G401 (cell line): ENCODE data around the gene LENEP. TPM values are rescaled to one million over a fixed set of nuclear protein-coding genes. Genes with fewer than 3 reads are reported as not detected.
"Not testable (repeated sequence)": the region's sequence is repeated elsewhere in the genome, so short reads cannot be mapped to it uniquely, and the experiment has no call there.

ENCODE experiments used
- DNase-seq: peaks from one replicate; pipeline ENCODE4 v3.0.0-alpha.2; 2015; ENCODE audit warnings: low spot score
- in situ Hi-C: cut with HindIII; loops from 2 replicates; pipeline ENCODE4 v1.10.0; 2016; ENCODE audit warnings: low sequenced_read_pairs, mixed read lengths
- total RNA-seq: library from RNA; depleted of rRNA; stranded (reverse); fragments of >200 nt; shearing (Covaris generic); gene quantifications from 2 replicates; pipeline ENCODE4 v1.2.3, GENCODE V29; 2014

The LENEP gene
- total RNA-seq, 1 experiment from 2014 or later: not detected

DNA sequence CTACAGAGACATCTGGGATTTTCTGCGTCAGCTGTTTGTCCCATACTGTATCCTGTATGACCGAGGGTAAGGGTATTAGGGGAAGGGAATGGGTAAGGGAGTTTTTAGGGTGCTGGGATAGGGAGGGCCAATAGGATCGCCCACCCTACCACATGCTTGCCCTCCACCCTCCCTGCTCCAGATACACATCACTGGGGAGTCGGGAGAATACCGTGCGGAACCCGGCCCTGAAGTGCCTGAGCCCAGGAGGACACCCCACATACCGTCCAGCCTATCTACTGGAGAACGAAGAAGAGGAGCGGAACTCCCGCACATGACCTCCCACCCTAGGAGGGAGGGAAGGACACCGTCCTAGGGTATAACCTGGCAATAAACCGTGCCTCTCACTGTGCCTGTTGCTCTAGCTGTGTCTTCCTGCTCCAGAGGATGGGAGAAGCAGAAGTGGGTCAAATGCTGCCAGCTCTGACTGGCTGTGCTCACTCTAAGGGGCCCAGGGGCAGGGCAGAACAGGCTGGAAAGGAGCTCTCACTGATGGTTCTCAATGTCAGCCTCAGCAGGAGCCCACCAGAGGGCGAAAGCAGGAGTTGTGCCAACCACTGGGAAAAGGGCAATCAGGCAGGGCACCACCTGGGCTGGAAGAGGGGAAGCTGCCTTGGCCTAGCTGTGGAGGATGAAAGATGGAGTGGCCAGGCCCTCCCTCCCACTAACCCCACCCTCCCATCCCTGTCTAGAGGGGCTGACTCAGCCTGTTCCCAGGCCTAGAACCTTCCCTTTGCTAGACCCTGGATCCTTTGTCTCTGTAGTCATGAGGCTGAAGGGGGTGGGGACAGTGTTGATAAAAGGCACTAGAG is 440 bp upstream of the LENEP start:
- in situ Hi-C loops: no loop called here
- no peak for DNase-seq

DNA sequence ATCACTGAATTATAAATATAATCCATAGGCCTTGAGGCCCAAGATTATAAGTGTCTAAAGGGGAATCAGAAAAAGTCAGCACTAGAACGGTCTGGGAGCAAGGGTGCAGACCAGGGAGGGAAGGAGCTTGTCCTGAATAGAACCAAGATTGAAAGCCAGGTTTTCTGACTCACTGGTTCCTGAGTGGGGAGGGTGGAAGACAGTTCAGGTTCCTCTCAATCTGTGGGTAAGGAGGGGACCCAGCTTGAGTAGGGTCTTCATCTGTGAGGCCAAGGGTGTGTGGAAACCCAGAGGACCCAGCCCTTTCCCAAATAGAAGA is 842 bp downstream of the LENEP start:
- in situ Hi-C loops: no loop called here
- DNase-seq: no peak

DNA sequence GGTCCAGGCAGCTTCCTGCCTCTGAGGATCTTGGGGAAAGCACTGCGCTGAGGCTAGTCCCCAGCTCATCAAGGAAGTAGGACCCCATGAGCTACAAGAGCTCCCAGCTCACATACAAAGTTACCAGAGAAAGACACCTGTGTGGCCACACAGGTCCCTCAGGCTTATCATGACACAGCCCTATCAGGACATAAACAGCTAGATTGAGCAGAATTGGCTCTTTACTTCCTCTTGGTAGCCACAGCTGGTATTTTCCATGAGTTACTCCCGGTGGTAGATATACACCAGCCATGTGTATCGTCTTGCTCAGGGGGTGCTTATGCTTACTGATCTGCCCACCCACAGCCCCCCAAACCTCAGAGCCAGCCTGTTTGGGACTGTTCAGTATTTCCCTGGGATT is 1.2 kb downstream of the LENEP start:
- DNase-seq: no peak
- in situ Hi-C loops: no loop called here

DNA sequence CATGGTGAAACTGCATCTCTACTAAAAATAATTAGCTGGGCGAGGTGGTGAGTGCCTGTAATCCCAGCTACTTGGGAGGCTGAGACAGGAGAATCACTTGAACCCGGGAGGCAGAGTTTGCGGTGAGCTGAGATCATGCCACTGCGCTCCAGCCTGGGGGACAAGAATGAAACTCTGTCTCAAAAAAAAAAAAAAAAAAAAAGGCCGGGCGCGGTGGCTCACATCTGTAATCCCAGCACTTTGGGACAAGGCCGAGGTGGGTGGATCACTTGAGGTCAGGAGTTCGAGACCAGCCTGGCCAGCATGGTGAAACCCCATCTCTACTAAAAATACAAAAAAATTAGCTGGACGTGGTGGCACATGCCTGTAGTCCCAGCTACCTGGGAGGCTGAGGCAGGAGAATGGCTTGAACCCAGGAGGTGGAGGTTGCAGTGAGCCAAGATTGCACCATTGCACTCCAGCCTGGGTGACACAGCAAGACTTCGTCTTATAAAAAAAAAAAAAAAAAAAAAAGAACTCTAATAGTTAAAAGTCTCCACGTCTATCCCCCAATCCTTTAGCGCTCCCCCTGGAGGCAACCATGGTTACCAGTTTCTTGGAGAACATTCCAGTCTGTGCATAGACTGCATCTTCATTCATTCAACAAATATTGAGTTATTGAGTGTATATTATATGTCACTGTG is 2.1 kb downstream of the LENEP start:
- DNase-seq, in situ Hi-C loops: not testable (repeated sequence)

DNA sequence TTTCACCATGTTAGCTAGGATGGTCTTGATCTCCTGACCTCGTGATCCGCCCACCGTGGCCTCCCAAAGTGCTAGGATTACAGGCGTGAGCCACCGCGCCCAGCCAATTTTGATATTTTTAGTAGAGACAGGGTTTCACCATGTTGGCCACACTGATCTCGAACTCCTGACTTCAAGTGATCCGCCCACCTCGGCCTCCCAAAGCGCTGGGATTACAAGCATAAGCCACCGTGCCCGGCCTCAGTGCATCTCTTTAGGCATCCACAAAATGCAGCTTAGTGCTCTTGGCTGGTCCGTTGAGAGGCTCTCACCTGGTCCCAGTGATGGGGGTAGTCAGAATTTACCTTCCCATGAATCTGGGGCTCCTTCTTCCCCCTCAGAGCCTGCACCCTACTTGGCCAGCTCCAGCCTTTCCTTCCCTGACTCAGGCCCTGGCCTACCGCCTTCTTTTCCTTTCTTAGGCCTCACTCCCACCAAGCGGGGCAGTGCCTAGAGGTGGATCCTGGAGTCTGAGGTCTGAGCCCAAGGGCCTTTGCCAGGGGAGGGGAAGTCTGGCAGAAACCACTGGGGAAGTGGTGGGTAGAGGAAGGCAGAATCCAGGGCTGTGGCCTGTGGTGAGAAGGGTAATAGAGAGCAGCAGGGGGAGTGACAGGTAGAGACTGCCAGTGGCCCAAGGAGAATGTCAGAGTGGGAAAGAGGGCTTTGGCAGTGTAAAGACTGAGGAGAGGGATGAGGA is 3.7 kb downstream of the LENEP start:
- in situ Hi-C loops: no loop called here
- no peak for DNase-seq

DNA sequence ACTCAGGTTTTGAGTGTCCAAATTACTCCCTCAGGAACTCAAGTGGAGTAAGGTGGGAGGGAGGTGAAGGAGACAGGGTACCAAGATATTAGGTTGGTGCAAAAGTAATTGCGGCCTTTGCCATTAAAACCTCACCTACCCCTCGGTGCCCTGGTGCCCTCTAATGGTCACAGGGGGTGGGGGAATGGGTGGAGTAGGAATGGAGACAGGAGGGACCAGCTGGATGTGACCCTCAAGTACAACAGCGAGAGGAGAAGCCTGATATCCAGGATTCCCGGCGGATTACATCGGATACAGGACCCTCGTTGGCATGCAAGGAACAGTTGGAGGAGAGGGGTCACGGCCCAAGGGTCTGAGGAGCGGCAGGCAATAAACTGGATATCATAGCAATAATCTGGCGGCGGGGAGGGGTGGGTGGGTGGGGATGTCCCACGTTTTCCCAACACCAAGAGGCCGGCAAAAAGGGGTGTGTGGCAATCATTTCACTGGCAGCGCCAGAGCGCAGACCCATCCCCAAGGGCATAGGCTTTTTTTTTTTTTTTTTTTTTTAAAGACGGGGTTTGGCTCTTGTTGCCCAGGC is 4.9 kb downstream of the LENEP start:
- no peak for DNase-seq
- in situ Hi-C loops: no loop called here

DNA sequence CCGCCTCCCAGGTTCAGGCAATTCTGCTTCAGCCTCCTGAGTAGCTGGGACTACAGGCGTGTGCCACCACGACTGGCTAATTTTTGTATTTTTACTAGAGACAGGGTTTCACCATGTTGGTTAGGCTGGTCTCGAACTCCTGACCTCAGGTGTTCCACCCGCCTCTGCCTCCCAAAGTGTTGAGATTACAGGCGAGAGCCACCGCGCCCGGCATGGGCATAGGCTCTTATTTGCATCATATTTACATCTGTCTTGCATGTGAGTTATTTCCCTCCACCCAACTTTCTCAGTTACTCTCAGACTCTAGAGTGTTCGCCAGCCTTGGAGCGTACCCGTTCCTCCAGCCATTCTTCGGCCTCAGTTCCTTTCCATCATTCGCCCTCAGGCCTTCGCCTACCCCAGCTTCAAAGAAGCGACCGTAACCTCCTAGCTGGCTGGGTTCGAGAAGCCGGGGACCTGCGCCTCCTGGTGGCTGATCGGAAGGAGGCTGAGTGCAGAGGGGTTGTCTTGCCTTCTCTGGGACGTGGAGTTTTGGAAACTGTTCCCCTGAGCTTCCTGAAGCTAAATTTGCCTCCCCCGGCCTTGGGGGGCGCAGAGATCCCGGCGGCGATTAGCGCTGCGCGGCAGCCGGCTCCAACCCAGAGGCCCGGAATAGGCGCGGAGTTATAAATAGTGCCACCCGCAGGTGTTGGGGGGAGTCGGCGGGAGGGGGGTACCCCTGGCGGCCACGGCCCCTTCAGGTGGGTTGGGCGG is 5.6 kb downstream of the LENEP start:
- in situ Hi-C loops: no loop called here
- peak; percentile 83 for DNase-seq

DNA sequence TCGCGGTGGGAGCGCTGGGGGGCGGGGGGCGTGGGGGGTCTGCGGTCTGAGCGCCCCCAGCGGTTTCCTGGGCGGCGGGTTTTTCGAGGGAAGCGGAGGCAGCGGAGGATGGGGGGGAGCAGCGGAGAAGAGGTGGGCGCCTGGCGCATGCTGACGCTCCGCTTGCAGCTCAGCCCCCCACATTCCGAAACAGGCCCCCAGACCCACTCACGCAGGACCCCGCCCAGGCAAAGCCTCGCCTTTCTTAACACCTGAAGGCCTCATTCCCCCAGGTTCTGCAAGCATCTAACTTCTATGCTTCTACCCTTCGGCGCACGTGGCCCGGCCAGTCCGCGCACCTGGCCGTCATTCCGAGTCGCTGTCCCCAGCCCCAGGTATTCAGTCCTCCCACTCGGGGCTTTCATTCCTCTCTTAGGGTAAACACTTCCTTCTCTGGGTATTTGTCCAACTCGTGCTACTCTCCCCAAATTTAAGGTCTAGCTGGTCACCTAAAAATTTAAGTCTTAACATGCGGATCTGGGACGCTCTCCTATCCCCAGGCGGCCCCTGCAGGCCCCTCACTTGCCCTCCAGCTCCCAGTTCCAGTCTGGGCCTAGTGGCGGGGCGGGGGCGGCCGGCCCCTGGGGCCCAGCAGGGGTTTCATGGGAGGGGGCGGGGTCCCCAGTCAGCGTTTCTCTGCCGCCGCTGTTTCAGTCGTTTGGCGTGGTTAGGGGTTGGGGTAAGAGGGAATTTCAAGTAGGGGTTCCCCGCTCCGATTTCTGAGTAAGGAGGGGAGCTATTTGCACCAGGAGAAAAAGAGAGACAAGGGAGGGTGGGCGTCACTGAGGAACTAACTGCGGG is 6.4 kb downstream of the LENEP start:
- in situ Hi-C loops: no loop called here
- peak; percentile 59 for DNase-seq

DNA sequence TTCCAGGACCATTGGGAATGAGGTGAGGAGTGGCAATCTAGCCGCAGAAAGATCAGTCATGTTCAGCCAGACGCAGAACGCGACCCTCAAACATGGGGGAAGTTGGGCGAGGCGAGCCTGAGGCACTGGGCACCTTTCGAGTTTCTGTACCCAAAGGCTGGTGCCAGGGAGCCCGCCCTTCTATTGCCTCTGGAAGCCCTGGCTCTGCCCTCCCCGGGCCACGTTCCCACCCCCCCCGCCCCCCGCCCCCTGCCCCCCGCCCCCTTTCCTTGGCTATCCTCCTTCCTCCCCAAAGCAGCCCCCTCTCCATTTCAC is 7.0 kb downstream of the LENEP start:
- DNase-seq: peak; percentile 45
- in situ Hi-C loops: no loop called here

DNA sequence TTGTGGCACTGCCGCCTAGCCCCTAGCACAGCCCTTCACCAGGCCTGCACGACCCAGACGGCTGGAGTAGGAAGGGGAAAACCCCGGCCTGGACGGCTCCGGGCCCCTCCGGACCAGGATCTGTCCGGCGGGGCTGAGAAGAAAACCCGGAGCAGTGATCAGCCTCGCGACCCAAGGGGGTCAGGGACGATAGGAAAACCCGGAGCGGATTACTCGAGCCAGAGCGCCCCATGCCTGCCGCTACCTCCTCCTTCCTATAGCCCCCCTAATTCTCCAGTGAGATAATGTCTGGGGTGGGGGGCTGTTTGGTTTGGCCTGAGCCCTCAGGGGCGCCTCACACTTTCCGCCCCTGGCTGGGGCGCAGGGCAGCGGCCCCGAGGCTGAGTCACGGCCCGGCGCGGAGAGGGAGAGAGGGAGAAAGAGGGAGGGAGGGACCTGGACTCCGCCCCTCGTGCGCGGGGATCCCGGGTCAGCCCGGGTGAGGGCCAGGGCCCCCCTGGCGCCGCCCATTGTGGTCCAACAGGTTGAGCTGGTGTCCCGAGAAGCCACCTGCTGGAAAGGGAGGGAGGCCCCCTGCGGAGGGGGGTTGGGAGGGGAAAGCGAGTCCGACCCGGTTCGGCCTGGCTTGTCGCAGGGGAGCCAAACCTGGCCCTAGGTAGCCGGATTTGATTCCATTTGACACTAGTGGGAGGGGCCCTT is 7.5 kb downstream of the LENEP start:
- DNase-seq: peak; percentile 88
- in situ Hi-C loops: no loop called here

DNA sequence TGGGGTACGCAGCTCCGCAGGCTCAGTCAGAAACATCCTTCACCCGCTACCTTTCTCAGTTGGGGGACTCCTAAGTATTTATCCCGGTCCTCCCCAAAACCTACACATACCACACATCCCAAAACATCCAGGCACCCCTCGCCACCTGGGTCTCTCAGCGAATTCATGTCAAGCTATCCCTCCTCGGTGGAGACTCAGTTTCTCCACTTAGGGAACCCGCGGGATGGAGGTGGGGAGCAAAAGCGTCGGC is 8.0 kb downstream of the LENEP start:
- in situ Hi-C loops: no loop called here
- DNase-seq: no peak

DNA sequence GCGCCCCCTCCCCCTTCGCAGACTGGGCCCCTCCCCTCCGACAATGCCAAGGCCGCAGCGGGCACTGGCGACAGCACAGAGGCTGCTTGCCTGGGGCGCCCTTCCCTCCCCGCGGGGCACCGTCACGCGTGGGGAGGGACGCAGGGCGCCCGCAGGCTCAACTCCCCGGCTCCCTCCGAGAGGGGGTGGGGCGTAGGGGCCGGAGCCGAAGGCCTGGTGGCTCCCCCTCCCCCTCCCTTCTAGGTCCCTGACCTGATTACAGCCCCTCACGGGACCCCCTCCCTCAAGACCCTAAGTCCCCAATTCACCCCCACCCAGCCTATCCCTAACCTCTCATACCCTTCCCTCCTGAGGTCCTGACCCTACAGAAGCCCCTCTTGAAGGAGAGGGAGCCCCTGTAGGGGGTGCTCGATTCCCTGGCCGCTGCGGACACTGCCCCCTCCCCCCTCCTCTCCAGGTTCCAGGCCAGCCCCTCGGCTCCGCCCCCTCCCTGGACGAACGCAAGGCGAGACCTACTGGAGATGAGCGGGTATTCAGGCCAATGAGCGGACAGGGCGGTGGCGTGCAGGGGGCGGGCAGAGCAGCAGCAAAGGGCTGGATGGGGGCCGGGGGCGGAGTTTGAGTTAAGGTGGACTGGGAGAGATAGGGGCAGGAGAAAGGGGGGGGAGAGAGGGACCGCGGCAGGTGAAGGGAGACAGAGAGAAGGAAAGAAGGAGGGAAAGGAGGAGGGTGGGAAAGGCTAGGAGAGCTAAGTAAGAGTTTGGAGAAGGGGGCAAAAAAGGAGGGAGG is 8.5 kb downstream of the LENEP start:
- in situ Hi-C loops: no loop called here
- DNase-seq: peak; percentile 100

DNA sequence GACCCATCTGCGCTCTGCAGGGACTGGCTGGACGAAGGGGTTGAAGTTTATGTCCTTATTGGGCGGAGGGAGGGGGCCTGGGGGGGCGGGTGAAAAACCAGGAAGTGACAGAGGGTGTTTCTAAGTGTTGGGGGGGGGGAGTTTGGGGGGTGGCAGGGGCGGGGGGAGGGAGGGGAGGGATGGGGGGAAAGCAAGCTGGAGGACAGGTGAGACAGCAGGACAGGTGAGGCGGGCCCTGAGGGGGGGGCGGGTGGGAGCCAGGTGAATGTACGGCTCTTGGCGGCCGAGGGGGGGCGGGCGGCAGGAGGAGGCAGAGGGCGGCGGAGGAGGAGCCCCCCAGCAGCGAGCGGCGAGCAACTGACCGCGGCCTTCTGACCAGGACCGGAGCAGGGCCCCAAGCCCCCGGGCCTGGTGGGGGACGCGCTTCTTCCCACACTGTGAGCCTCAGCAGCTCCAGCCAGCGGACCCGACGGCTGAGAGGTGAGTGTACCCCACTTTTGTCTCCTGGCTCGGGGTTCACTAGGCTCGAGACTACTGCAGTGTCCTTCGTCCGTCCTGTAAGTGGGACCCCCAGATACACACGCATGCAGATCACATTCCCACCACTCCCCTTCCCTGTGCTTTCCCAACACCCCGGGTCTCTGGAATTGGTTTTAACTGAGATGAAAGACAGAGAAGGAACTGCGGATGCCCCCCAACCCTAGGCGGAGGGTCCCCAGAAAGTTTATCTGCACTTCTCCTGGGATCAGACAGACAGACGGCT is 9.3 kb downstream of the LENEP start, which contains the start of gene ZBTB7B:
Gene ZBTB7B (plus strand): TSS at position 339 of the 763 bp plus-strand sequence. CDS start 11,859 bp downstream, outside the sequence.
- no peak for DNase-seq
- in situ Hi-C loops: no loop called here

DNA sequence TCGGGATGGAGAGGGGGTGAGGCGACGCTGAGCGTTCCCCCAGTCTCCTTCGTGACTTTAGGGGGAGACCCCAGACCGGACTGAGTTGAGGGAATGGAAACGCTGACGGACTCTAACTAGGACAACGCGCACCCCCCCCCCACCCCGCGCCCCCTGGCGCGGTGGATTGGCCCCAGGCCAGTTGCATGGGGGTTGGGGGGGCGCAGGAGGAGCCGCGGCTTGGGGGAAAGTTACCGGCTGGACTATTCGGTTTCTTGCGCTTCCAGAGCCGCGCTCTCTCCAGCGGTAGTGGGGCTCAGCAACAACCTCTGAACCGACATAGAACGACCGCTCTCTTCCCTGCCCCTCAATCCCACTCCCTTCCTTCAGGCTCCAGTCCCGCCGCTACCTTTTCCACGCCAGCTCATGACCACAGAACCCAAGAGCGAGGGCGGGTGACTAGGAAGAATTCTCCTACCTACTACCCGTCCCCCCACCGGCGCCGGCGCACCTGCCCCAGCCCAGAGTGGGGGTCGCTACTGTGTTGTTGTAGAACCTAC is 9.9 kb downstream of the LENEP start:
- in situ Hi-C loops: no loop called here
- DNase-seq: peak; percentile 56

DNA sequence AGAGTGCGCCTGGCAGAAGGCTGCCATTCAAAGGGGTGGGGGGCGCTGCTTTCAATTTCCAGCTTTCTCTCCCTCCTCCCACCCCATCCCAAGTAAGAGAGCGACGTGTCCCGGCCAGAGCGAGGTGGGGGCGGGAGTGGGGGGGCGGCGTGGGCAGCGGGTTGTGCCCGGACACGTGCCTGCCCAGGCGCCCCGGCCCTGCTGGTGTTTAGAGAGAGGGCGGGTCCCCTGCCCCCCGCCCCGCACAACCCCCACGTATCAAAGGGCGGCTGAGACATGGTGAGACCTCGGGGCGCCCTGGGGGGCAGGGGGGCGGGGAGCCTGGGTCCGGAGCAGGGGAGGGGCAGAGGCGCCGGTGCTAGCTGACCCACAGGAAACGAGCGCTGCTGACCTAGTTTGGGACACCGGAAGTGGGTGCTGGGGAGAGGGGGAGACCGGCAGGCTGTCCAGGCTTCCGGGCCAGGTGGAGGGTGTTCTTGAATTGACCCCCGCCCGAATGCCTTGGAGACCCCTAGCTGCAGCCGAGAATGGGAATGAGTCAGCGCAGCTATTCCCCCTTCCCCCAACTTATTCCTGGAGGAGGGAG is 10.5 kb downstream of the LENEP start:
- peak; percentile 57 for DNase-seq
- in situ Hi-C loops: no loop called here
